ENCODE results near the gene DIRAS3. TPM values are rescaled to one million over a fixed set of nuclear protein-coding genes. Genes with fewer than 3 reads are reported as not detected.

The DIRAS3 gene, protein sequence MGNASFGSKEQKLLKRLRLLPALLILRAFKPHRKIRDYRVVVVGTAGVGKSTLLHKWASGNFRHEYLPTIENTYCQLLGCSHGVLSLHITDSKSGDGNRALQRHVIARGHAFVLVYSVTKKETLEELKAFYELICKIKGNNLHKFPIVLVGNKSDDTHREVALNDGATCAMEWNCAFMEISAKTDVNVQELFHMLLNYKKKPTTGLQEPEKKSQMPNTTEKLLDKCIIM
- total RNA-seq (2022) = 5.2 and 8.1 TPM in 2 replicates
- Bru-seq, nascent RNA = percentile 33 among the genes with signal in this experiment
- percentile 55 among the genes with signal in this experiment for BruChase-seq, experiment 1, labeled RNA remaining after a 6-hour chase
- percentile 43 among the genes with signal in this experiment for BruChase-seq, experiment 2, labeled RNA remaining after a 2-hour chase
- long read RNA-seq, transcript DIRAS3-202 (2 exons, 1,481 nt) = major isoform, 23 of 24 reads
- long read RNA-seq, partial matches to known transcripts = 0 of 24 reads
- long read RNA-seq, other reads (novel, unspliced or antisense) = 1 of 24 reads

DNA sequence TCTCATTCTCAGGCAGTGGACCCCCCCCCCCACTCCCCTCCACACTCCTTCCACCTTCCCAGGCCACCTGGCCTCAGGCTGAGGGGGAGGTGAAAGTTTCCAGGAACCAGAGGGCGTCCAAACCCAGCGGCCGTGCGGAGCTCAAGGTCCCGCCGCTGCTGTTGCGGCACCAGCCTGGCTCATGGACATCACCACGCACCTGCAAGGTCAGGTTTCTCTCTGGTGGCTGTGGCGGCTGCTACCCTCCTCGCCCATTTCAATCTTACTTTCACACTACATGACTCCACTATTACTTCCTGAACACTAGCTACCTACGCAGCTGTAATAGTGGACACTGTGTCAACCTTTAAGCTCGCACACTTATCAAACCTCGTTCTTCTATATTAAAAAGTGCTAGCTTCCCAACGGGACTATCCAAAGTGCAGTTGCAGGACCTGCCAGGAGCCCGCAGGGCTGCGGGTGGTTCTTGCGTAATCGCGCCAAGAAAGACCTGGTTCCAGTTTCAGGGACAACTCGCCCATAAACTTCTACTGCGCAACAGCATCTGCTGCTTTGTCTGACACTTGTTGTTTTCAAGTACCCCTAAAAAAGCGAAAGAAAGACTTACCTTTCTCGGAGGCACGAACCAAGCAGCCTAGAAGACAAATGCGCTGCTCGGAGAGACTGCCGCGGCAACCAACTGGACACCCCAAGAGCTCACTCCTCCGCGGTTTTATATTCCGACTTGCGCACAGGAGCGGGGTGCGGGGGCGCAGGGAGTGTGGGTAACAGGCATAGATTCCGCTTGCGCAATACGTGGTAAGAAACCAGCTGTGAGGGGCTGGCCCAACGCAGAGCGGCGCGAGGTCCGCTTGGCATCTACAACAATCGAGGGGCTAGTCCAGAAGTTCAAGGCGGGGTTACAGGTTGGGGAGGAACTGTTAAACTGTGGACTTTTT, at the start of gene DIRAS3:
DIRAS3 (minus strand) TSS at position 687 of the 938 bp plus-strand sequence. CDS start 3,330 bp downstream, outside the sequence.
- peak within 1 kb of the TSS; percentile 71 for H3K27ac Mint-ChIP-seq (ENCODE audit: unreplicated experiment)
- TF ChIP-seq, protein P1, sequence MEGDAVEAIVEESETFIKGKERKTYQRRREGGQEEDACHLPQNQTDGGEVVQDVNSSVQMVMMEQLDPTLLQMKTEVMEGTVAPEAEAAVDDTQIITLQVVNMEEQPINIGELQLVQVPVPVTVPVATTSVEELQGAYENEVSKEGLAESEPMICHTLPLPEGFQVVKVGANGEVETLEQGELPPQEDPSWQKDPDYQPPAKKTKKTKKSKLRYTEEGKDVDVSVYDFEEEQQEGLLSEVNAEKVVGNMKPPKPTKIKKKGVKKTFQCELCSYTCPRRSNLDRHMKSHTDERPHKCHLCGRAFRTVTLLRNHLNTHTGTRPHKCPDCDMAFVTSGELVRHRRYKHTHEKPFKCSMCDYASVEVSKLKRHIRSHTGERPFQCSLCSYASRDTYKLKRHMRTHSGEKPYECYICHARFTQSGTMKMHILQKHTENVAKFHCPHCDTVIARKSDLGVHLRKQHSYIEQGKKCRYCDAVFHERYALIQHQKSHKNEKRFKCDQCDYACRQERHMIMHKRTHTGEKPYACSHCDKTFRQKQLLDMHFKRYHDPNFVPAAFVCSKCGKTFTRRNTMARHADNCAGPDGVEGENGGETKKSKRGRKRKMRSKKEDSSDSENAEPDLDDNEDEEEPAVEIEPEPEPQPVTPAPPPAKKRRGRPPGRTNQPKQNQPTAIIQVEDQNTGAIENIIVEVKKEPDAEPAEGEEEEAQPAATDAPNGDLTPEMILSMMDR (IDR thresholded peaks at IDR 0.05; ENCODE audit: unreplicated experiment) = no peak
- intact Hi-C loops (cut with micrococcal nuclease; ENCODE audit: unreplicated experiment) = loop anchor here (5.0 kb wide), 1 partner anchor 62 kb away; no protein-coding TSS in a partner anchor
- CTCF ChIA-PET = interaction anchor here (0.7 to 1.4 kb wide), 4 partner anchors 46 to 212 kb away, joined by 3 to 6 read pairs (median 3); no protein-coding TSS in a partner anchor
- H3K4me3 Mint-ChIP-seq (ENCODE audit: low read depth, unreplicated experiment) = peak within 1 kb of the TSS; percentile 91
- peak; percentile 48 for DNase-seq
- no peaks in the 10 kb centered on the region for H3K27me3 Mint-ChIP-seq (ENCODE audit: unreplicated experiment)
- peaks cover 18% of the 10 kb centered on the region for H3K36me3 Mint-ChIP-seq (ENCODE audit: insufficient read depth, unreplicated experiment)
- no peaks in the 10 kb centered on the region for H3K9me3 Mint-ChIP-seq (ENCODE audit: low read depth, unreplicated experiment)
- peaks cover 30% of the 10 kb centered on the region for H3K4me1 Mint-ChIP-seq (ENCODE audit: low read depth, unreplicated experiment)
- BruUV-seq (replicated peaks) = no TSS peak

DNA sequence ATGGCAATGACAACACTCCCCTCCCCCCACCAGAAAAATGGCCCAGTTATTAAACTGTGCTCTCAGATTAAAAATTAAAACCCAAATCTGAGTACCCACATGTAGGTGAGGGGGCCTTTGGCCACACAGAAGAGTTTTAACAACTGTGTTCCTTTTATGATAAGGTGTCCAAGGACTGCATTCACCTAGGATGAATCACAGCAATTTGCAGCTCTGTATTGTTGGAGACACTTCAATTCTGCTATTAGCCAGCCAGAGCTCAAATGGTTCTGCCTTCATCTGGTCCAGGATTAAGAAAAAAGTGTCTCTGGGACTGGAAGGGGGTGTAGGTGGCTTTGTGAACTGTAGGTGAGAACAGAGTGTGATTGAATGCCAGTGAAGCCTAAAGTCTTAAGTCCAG, 43.3 kb upstream of the DIRAS3 start:
- Mint-ChIP-seq H3K4me1 (ENCODE audit: low read depth, unreplicated experiment) (no peaks in the 10 kb centered on the region), H3K9me3 (ENCODE audit: low read depth, unreplicated experiment) (peaks cover 7% of the 10 kb centered on the region), H3K27ac (ENCODE audit: unreplicated experiment) (no peak overlapping the region), H3K27me3 (ENCODE audit: unreplicated experiment) (peaks cover 7% of the 10 kb centered on the region), H3K36me3 (ENCODE audit: insufficient read depth, unreplicated experiment) (no peaks in the 10 kb centered on the region), H3K4me3 (ENCODE audit: low read depth, unreplicated experiment) (no peak overlapping the region)
- TF ChIP-seq, protein P1 (IDR thresholded peaks at IDR 0.05; ENCODE audit: unreplicated experiment) = no peak
- no peak for DNase-seq
- no TSS peak for BruUV-seq (replicated peaks)
- intact Hi-C loops (cut with micrococcal nuclease; ENCODE audit: unreplicated experiment) = no loop called here
- CTCF ChIA-PET = interaction anchor here (0.6 kb wide), 1 partner anchor 513 kb away, joined by 3 read pairs; no protein-coding TSS in a partner anchor

DNA sequence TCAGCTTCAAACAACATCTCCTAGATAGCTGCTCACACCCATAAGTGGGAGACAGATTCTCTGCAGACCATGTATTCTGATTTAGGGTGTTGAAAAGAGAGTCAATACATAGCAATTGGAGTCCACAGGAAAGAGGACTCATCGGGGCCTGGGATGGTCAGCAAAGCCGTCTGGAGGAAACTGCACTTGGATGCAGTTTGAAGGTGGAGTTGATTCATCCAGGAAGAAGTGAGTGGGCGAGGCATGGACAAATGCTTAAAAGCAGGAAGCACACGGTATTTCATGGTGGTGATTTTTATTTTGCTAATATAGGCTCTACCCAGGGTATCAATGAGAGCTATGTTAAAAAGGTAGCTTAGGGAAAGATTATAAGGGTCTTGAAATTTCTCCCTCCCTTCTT, 36.8 kb upstream of the DIRAS3 start:
- H3K4me1 Mint-ChIP-seq (ENCODE audit: low read depth, unreplicated experiment) = no peaks in the 10 kb centered on the region
- TF ChIP-seq, protein P1 (IDR thresholded peaks at IDR 0.05; ENCODE audit: unreplicated experiment) = no peak
- no peak overlapping the region for H3K27ac Mint-ChIP-seq (ENCODE audit: unreplicated experiment)
- H3K27me3 Mint-ChIP-seq (ENCODE audit: unreplicated experiment) = peaks cover under 1% of the 10 kb centered on the region
- no TSS peak for BruUV-seq (replicated peaks)
- H3K9me3 Mint-ChIP-seq (ENCODE audit: low read depth, unreplicated experiment) = peaks cover 3% of the 10 kb centered on the region
- CTCF ChIA-PET = no interaction called here
- H3K36me3 Mint-ChIP-seq (ENCODE audit: insufficient read depth, unreplicated experiment) = no peaks in the 10 kb centered on the region
- H3K4me3 Mint-ChIP-seq (ENCODE audit: low read depth, unreplicated experiment) = no peak overlapping the region
- intact Hi-C loops (cut with micrococcal nuclease; ENCODE audit: unreplicated experiment) = no loop called here
- DNase-seq = no peak

DNA sequence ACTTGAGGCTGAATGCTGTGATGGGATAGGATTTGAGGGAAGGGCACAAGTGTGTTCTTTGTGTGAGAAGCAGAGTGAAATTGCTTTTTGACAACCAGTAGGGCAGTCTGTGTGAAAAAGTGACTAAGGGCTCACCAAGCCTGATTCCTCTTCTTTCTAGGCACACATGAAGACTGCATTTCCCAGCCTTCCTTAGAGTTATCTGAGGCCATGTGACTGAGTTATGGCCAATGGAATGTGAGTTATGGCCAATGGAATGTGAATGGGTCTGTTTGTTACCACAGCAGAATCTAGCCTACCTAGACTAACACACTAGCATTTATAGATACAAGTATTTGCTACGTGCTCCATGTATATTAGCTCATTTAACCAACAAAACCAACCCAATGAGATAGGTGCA, 35.3 kb upstream of the DIRAS3 start:
- H3K4me1 Mint-ChIP-seq (ENCODE audit: low read depth, unreplicated experiment) = no peaks in the 10 kb centered on the region
- TF ChIP-seq, protein P1 (IDR thresholded peaks at IDR 0.05; ENCODE audit: unreplicated experiment) = no peak
- no peak for DNase-seq
- no peaks in the 10 kb centered on the region for H3K27me3 Mint-ChIP-seq (ENCODE audit: unreplicated experiment)
- no peaks in the 10 kb centered on the region for H3K9me3 Mint-ChIP-seq (ENCODE audit: low read depth, unreplicated experiment)
- no peak overlapping the region for H3K4me3 Mint-ChIP-seq (ENCODE audit: low read depth, unreplicated experiment)
- no peaks in the 10 kb centered on the region for H3K36me3 Mint-ChIP-seq (ENCODE audit: insufficient read depth, unreplicated experiment)
- BruUV-seq (replicated peaks) = no TSS peak
- CTCF ChIA-PET = no interaction called here
- intact Hi-C loops (cut with micrococcal nuclease; ENCODE audit: unreplicated experiment) = no loop called here
- no peak overlapping the region for H3K27ac Mint-ChIP-seq (ENCODE audit: unreplicated experiment)
